ENCODE data around the gene EPOP. TPM values are rescaled to one million over a fixed set of nuclear protein-coding genes. Genes with fewer than 3 reads are reported as not detected.

The EPOP gene
- total and polyA plus RNA-seq, 2 of the 13 experiments (the other 11 are each of a cell fraction or from before 2014, with no cell fraction given): 14.7 to 37.8 TPM

DNA sequence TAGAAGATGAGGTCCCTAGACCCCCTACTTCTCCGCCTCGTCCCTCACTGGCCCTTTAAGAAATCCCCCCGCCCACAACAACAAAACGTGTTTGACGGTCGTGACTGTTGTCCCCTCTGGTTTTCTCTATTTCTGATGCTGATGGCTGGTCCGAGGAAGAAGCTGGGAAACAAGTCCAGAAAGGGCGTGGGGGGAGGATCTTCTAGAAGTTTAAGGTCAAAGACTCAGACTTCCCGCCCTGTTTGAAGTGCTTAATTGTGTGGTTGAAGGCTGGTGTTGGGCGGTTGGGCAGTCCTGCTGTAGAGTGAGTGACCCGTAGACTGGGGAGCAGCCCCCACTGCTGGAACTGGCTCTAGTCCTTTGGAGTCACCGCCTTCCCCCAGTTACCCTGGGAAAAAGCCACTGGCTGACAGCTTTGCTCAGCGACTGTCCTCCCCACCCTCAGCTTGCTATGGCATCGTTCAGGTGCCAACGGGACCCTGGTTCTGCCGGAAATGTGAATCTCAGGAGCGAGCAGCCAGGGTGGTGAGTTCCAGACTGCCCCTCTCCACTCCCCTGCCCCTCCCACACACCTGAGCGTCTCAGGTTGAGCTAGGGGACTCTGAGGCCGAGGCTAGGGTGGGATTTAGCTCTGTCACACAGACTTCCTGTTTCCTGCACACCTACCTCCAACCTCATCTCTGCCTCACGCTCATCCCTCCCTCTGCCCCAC is 31.9 kb upstream of the EPOP start (continued):
- TF ChIP-seq, protein P1, sequence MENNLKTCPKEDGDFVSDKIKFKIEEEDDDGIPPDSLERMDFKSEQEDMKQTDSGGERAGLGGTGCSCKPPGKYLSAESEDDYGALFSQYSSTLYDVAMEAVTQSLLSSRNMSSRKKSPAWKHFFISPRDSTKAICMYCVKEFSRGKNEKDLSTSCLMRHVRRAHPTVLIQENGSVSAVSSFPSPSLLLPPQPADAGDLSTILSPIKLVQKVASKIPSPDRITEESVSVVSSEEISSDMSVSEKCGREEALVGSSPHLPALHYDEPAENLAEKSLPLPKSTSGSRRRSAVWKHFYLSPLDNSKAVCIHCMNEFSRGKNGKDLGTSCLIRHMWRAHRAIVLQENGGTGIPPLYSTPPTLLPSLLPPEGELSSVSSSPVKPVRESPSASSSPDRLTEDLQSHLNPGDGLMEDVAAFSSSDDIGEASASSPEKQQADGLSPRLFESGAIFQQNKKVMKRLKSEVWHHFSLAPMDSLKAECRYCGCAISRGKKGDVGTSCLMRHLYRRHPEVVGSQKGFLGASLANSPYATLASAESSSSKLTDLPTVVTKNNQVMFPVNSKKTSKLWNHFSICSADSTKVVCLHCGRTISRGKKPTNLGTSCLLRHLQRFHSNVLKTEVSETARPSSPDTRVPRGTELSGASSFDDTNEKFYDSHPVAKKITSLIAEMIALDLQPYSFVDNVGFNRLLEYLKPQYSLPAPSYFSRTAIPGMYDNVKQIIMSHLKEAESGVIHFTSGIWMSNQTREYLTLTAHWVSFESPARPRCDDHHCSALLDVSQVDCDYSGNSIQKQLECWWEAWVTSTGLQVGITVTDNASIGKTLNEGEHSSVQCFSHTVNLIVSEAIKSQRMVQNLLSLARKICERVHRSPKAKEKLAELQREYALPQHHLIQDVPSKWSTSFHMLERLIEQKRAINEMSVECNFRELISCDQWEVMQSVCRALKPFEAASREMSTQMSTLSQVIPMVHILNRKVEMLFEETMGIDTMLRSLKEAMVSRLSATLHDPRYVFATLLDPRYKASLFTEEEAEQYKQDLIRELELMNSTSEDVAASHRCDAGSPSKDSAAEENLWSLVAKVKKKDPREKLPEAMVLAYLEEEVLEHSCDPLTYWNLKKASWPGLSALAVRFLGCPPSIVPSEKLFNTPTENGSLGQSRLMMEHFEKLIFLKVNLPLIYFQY (CRISPR knock-in tag; IDR thresholded peaks at IDR 0.05; ENCODE audit: borderline replicate concordance): no peak
- no peak for TF ChIP-seq NFKB2 (CRISPR knock-in tag; IDR thresholded peaks at IDR 0.05; ENCODE audit: borderline replicate concordance)
- TF ChIP-seq NCOA2 (CRISPR knock-in tag; IDR thresholded peaks at IDR 0.05): no peak
- no peak for TF ChIP-seq SP2 (CRISPR knock-in tag; IDR thresholded peaks at IDR 0.05)
- TF ChIP-seq ZFP36L2 (CRISPR knock-in tag; IDR thresholded peaks at IDR 0.05): no peak
- TF ChIP-seq, protein P2, sequence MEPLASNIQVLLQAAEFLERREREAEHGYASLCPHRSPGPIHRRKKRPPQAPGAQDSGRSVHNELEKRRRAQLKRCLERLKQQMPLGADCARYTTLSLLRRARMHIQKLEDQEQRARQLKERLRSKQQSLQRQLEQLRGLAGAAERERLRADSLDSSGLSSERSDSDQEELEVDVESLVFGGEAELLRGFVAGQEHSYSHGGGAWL (CRISPR knock-in tag; IDR thresholded peaks at IDR 0.05): no peak
- TF ChIP-seq CREM (IDR thresholded peaks at IDR 0.05): no peak
- no peak for TF ChIP-seq CREM (CRISPR knock-in tag; IDR thresholded peaks at IDR 0.05)
- TF ChIP-seq RBM22 (optimal IDR thresholded peaks at IDR 0.05; ENCODE audit: low read length): no peak
- TF ChIP-seq ZSCAN30 (CRISPR knock-in tag; IDR thresholded peaks at IDR 0.05): no peak
- TF ChIP-seq, protein P3, sequence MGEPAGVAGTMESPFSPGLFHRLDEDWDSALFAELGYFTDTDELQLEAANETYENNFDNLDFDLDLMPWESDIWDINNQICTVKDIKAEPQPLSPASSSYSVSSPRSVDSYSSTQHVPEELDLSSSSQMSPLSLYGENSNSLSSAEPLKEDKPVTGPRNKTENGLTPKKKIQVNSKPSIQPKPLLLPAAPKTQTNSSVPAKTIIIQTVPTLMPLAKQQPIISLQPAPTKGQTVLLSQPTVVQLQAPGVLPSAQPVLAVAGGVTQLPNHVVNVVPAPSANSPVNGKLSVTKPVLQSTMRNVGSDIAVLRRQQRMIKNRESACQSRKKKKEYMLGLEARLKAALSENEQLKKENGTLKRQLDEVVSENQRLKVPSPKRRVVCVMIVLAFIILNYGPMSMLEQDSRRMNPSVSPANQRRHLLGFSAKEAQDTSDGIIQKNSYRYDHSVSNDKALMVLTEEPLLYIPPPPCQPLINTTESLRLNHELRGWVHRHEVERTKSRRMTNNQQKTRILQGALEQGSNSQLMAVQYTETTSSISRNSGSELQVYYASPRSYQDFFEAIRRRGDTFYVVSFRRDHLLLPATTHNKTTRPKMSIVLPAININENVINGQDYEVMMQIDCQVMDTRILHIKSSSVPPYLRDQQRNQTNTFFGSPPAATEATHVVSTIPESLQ (CRISPR knock-in tag; conservative IDR thresholded peaks at IDR 0.05): no peak
- TF ChIP-seq ZNF207 (IDR thresholded peaks at IDR 0.05; ENCODE audit: borderline replicate concordance): no peak
